HEK293 (cell line): ENCODE results near the gene PLEKHG4B.

Source experiments
- CTCF ChIA-PET: fragments of 350-600 bp; formaldehyde crosslinking; extraction: SDS; loops from one replicate; lab custom pipeline; 2021; ENCODE audit warnings: antibody characterized with exemption; lab: Yijun Ruan, JAX
- POLR2A ChIA-PET: fragments of 300-600 bp; formaldehyde crosslinking; extraction: SDS; loops from one replicate; lab custom pipeline; 2020; ENCODE audit warnings: antibody characterized with exemption, inconsistent platforms; lab: Yijun Ruan, JAX
- H3K27ac ChIP-seq: fragments of 200-500 bp; sonication (Bioruptor generic); 2 replicates; pipeline ENCODE4 v1.5.1; 2014; ENCODE audit warnings: low read depth, low read length, control low read depth, inconsistent platforms; ENCODE audit errors: extremely low read depth
- H3K36me3 ChIP-seq, 2 experiments: fragments of 200-500 bp in 1 of 2; sonication (Bioruptor generic) in 1 of 2; 1 replicate in 1 of 2; 2 replicates in 1 of 2; pipeline ENCODE4 v1.5.1; 2014 to 2017; ENCODE audit warnings: inconsistent platforms in 2 of 2, low read length in 2 of 2; ENCODE audit not compliant: control insufficient read depth in 2 of 2, insufficient read depth in 1 of 2
- H3K4me1 ChIP-seq: fragments of 200-500 bp; sonication (Bioruptor generic); 2 replicates; pipeline ENCODE4 v1.5.1; 2014; ENCODE audit warnings: mild to moderate bottlenecking, low read length, inconsistent platforms; ENCODE audit not compliant: control insufficient read depth, insufficient read depth
- H3K4me3 ChIP-seq: 2 replicates; pipeline ENCODE4 v1.5.1; 2011; ENCODE audit warnings: low read depth, mild to moderate bottlenecking, control low read depth, low read length, moderate library complexity
- H3K9me3 ChIP-seq: fragments of 200-500 bp; sonication (Bioruptor generic); 2 replicates; pipeline ENCODE4 v1.5.1; 2014; ENCODE audit warnings: low read depth, low read length, inconsistent platforms; ENCODE audit not compliant: control insufficient read depth, insufficient read depth
- HOXC10 ChIP-seq: sonication (generic); formaldehyde crosslinking; IDR thresholded peaks from 2 replicates; pipeline ENCODE4 v1.8.1; 2023; ENCODE audit warnings: mild to moderate bottlenecking, missing genetic modification reagents
- HOXD13 ChIP-seq: sonication (generic); formaldehyde crosslinking; IDR thresholded peaks from 2 replicates; pipeline ENCODE4 v1.8.0; 2022; ENCODE audit warnings: missing genetic modification reagents, borderline replicate concordance
- RBAK ChIP-seq: fragments of 450-650 bp; formaldehyde crosslinking; IDR thresholded peaks from 2 replicates; pipeline ENCODE4 v1.5.1; 2016; ENCODE audit warnings: missing biosample characterization, missing genetic modification characterization
- TCF7L2 ChIP-seq: IDR thresholded peaks from 2 replicates; pipeline ENCODE4 v1.6.1; 2011; ENCODE audit warnings: low read depth, mild to moderate bottlenecking, inconsistent platforms, low read length, moderate library complexity, borderline replicate concordance
- YY1 ChIP-seq: fragments of 450-650 bp; formaldehyde crosslinking; IDR thresholded peaks from 2 replicates; pipeline ENCODE4 v1.5.1; 2018; ENCODE audit warnings: missing biosample characterization, missing genetic modification characterization
- ZFHX2 ChIP-seq: fragments of 450-650 bp; formaldehyde crosslinking; conservative IDR thresholded peaks from 2 replicates; pipeline ENCODE4 v1.5.1; 2016; ENCODE audit warnings: missing biosample characterization, missing genetic modification characterization
- ZFP37 ChIP-seq: fragments of 450-650 bp; formaldehyde crosslinking; IDR thresholded peaks from 2 replicates; pipeline ENCODE4 v1.5.1; 2016; ENCODE audit warnings: missing biosample characterization, missing genetic modification characterization
- ZNF202 ChIP-seq: fragments of 450-650 bp; formaldehyde crosslinking; IDR thresholded peaks from 2 replicates; pipeline ENCODE4 v1.5.1; 2016; ENCODE audit warnings: missing biosample characterization, missing genetic modification characterization, borderline replicate concordance
- ZNF23 ChIP-seq: fragments of 450-650 bp; formaldehyde crosslinking; IDR thresholded peaks from 2 replicates; pipeline ENCODE4 v1.5.1; 2016; ENCODE audit warnings: missing biosample characterization, missing genetic modification characterization, borderline replicate concordance
- ZNF24 ChIP-seq: fragments of 450-650 bp; formaldehyde crosslinking; IDR thresholded peaks from 2 replicates; pipeline ENCODE4 v1.5.1; 2016; ENCODE audit warnings: missing biosample characterization, missing genetic modification characterization
- ZNF366 ChIP-seq: fragments of 450-650 bp; formaldehyde crosslinking; conservative IDR thresholded peaks from 2 replicates; pipeline ENCODE4 v1.5.1; 2016; ENCODE audit warnings: missing biosample characterization, missing genetic modification characterization
- ZNF394 ChIP-seq: fragments of 450-650 bp; formaldehyde crosslinking; IDR thresholded peaks from 2 replicates; pipeline ENCODE4 v1.5.1; 2016; ENCODE audit warnings: missing biosample characterization, missing genetic modification characterization, mild to moderate bottlenecking, moderate library complexity, borderline replicate concordance
- ZNF48 ChIP-seq: fragments of 450-650 bp; formaldehyde crosslinking; IDR thresholded peaks from 2 replicates; pipeline ENCODE4 v1.5.1; 2016; ENCODE audit warnings: missing biosample characterization, missing genetic modification characterization
- ZNF501 ChIP-seq: fragments of 450-650 bp; formaldehyde crosslinking; IDR thresholded peaks from 2 replicates; pipeline ENCODE4 v1.5.1; 2016; ENCODE audit warnings: missing biosample characterization, missing genetic modification characterization
- ZNF544 ChIP-seq: fragments of 450-650 bp; formaldehyde crosslinking; IDR thresholded peaks from 2 replicates; pipeline ENCODE4 v1.5.0; 2017; ENCODE audit warnings: missing biosample characterization, missing genetic modification characterization
- ZNF555 ChIP-seq: fragments of 450-650 bp; formaldehyde crosslinking; conservative IDR thresholded peaks from 2 replicates; pipeline ENCODE4 v1.5.1; 2017; ENCODE audit warnings: missing biosample characterization, mild to moderate bottlenecking, missing genetic modification characterization, inconsistent platforms
- ZNF585B ChIP-seq: fragments of 450-650 bp; formaldehyde crosslinking; IDR thresholded peaks from 2 replicates; pipeline ENCODE4 v1.5.1; 2016; ENCODE audit warnings: missing biosample characterization, missing genetic modification characterization
- ZNF596 ChIP-seq: fragments of 450-650 bp; IDR thresholded peaks from 2 replicates; pipeline ENCODE4 v1.5.0; 2018; ENCODE audit warnings: missing biosample characterization, mild to moderate bottlenecking, missing genetic modification characterization, moderate library complexity
- ZNF660 ChIP-seq: fragments of 450-650 bp; IDR thresholded peaks from 2 replicates; pipeline ENCODE4 v1.5.1; 2018; ENCODE audit warnings: missing biosample characterization, mild to moderate bottlenecking, missing genetic modification characterization
- ZNF791 ChIP-seq: fragments of 450-650 bp; formaldehyde crosslinking; IDR thresholded peaks from 2 replicates; pipeline ENCODE4 v1.5.1; 2016; ENCODE audit warnings: missing biosample characterization, missing genetic modification characterization
- TF ChIP-seq, protein P1 (sequence below): fragments of 450-650 bp; formaldehyde crosslinking; IDR thresholded peaks from 2 replicates; pipeline ENCODE4 v1.5.1; 2016; ENCODE audit warnings: missing biosample characterization, missing genetic modification characterization
- TF ChIP-seq, protein P2 (sequence below): fragments of 450-650 bp; formaldehyde crosslinking; IDR thresholded peaks from 2 replicates; pipeline ENCODE4 v1.5.1; 2016; ENCODE audit warnings: missing biosample characterization, missing genetic modification characterization
- TF ChIP-seq, protein P3 (sequence below): sonication (generic); formaldehyde crosslinking; IDR thresholded peaks from 2 replicates; pipeline ENCODE4 v1.8.1; 2022; ENCODE audit warnings: mild to moderate bottlenecking, moderate library complexity, missing genetic modification reagents
- TF ChIP-seq, protein P4 (sequence below): fragments of 450-650 bp; formaldehyde crosslinking; IDR thresholded peaks from 2 replicates; pipeline ENCODE4 v1.5.1; 2016; ENCODE audit warnings: missing biosample characterization, missing genetic modification characterization
- TF ChIP-seq, protein P5 (sequence below): fragments of 450-650 bp; IDR thresholded peaks from 2 replicates; pipeline ENCODE4 v1.5.1; 2018; ENCODE audit warnings: missing biosample characterization, missing genetic modification characterization
- TF ChIP-seq, protein P6 (sequence below): fragments of 450-650 bp; formaldehyde crosslinking; IDR thresholded peaks from 2 replicates; pipeline ENCODE4 v1.5.1; 2016; ENCODE audit warnings: missing biosample characterization, missing genetic modification characterization, borderline replicate concordance

The PLEKHG4B gene

DNA sequence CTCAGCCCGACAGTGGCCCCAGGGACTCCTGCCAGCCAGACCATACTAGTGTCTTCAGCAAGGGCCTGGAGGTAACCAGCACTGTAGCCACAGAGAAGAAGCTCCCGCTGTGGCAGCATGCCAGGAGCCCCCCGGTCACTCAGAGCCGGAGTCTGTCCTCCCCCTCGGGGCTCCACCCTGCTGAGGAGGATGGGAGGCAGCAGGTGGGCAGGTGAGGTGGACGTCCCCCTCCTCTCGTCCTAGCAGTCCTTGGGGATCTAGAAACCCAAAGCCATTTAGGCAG lies 71.3 kb downstream of the PLEKHG4B start (continued):
- no peak for TF ChIP-seq ZNF501 (tag by site-specific recombination)
- TF ChIP-seq, protein P1, sequence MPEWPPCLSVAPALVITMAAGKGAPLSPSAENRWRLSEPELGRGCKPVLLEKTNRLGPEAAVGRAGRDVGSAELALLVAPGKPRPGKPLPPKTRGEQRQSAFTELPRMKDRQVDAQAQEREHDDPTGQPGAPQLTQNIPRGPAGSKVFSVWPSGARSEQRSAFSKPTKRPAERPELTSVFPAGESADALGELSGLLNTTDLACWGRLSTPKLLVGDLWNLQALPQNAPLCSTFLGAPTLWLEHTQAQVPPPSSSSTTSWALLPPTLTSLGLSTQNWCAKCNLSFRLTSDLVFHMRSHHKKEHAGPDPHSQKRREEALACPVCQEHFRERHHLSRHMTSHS (tag by site-specific recombination): no peak
- no peak for TF ChIP-seq HOXC10 (CRISPR knock-in tag)
- TF ChIP-seq, protein P2, sequence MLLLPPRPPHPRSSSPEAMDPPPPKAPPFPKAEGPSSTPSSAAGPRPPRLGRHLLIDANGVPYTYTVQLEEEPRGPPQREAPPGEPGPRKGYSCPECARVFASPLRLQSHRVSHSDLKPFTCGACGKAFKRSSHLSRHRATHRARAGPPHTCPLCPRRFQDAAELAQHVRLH (tag by site-specific recombination): no peak
- TF ChIP-seq ZNF791: no peak
- no peak for TF ChIP-seq TCF7L2
- TF ChIP-seq ZNF24 (tag by site-specific recombination): no peak

DNA sequence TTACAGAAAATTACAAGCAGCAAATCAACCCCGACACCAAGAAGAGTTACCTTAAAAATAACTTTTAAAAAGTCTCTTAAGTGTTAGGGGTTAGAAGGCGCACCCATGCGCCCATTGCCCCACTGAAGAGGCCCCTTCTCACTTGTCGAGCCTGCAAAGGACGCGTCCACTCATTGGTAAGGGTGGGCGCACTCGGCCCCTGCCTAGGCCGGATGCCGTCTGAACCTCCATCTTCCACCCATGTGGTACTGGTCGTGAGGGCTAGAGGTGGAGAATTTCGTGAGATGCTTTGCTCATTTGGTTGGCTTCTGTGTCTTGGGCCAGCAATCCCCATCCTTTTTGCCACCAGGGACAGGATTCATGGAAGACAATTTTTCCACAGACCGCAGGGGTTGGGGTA lies 71.9 kb downstream of the PLEKHG4B start:
- TF ChIP-seq, protein P3, sequence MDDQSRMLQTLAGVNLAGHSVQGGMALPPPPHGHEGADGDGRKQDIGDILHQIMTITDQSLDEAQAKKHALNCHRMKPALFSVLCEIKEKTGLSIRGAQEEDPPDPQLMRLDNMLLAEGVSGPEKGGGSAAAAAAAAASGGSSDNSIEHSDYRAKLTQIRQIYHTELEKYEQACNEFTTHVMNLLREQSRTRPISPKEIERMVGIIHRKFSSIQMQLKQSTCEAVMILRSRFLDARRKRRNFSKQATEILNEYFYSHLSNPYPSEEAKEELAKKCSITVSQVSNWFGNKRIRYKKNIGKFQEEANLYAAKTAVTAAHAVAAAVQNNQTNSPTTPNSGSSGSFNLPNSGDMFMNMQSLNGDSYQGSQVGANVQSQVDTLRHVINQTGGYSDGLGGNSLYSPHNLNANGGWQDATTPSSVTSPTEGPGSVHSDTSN (CRISPR knock-in tag): no peak
- TF ChIP-seq ZNF48 (tag by site-specific recombination): no peak
- TF ChIP-seq ZNF596: no peak
- TF ChIP-seq HOXD13 (CRISPR knock-in tag): no peak
- no peak for TF ChIP-seq ZNF544 (tag by site-specific recombination)
- no peak for TF ChIP-seq RBAK (tag by site-specific recombination)
- no peak for TF ChIP-seq ZNF366 (tag by site-specific recombination)
- TF ChIP-seq ZNF394 (tag by site-specific recombination): no peak
- no peak for TF ChIP-seq ZFHX2 (tag by site-specific recombination)
- TF ChIP-seq ZNF791: no peak
- TF ChIP-seq ZNF660: no peak
- TF ChIP-seq, protein P4, sequence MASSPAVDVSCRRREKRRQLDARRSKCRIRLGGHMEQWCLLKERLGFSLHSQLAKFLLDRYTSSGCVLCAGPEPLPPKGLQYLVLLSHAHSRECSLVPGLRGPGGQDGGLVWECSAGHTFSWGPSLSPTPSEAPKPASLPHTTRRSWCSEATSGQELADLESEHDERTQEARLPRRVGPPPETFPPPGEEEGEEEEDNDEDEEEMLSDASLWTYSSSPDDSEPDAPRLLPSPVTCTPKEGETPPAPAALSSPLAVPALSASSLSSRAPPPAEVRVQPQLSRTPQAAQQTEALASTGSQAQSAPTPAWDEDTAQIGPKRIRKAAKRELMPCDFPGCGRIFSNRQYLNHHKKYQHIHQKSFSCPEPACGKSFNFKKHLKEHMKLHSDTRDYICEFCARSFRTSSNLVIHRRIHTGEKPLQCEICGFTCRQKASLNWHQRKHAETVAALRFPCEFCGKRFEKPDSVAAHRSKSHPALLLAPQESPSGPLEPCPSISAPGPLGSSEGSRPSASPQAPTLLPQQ (tag by site-specific recombination): no peak
- TF ChIP-seq ZNF202: no peak
- no peak for TF ChIP-seq ZFP37
- no peaks in the 10 kb centered on the region; the same call in 1 of the 2 replicates for H3K4me1 ChIP-seq
- H3K9me3 ChIP-seq: no peaks in the 10 kb centered on the region
- no peak overlapping the region for H3K27ac ChIP-seq
- no peak overlapping the region for H3K4me3 ChIP-seq
- CTCF ChIA-PET: no interaction called here
- H3K36me3 ChIP-seq: no peaks in the 10 kb centered on the region
- POLR2A ChIA-PET: no interaction called here

DNA sequence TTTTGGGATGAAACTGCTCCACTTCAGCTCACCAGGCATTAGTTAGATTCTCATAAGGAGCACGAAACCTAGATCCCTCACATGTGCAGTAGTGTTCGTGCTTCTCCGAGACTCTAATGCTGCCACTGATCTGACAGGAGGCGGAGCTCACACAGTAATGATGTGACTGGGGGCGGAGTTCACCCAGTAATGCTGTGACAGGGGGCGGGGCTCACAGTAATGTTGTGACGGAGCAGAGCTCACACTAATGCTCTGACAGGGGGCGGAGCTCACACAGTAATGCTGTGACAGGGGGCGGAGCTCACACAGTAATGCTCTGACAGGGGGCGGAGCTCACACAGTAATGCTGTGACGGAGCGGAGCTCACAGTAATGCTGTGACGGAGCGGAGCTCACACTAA lies 72.3 kb downstream of the PLEKHG4B start:
- Histone ChIP-seq H3K9me3 (no peaks in the 10 kb centered on the region), H3K4me1 (no peaks in the 10 kb centered on the region; the same call in 1 of the 2 replicates), H3K36me3 (no peaks in the 10 kb centered on the region), H3K27ac (no peak overlapping the region), H3K4me3 (no peak overlapping the region)
- ChIA-PET CTCF (no interaction called here), POLR2A (no interaction called here)
- TF ChIP-seq ZNF555 (tag by site-specific recombination): no peak
- no peak for TF ChIP-seq YY1 (tag by site-specific recombination)
- TF ChIP-seq, protein P5, sequence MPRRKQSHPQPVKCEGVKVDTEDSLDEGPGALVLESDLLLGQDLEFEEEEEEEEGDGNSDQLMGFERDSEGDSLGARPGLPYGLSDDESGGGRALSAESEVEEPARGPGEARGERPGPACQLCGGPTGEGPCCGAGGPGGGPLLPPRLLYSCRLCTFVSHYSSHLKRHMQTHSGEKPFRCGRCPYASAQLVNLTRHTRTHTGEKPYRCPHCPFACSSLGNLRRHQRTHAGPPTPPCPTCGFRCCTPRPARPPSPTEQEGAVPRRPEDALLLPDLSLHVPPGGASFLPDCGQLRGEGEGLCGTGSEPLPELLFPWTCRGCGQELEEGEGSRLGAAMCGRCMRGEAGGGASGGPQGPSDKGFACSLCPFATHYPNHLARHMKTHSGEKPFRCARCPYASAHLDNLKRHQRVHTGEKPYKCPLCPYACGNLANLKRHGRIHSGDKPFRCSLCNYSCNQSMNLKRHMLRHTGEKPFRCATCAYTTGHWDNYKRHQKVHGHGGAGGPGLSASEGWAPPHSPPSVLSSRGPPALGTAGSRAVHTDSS: no peak
- TF ChIP-seq, protein P6, sequence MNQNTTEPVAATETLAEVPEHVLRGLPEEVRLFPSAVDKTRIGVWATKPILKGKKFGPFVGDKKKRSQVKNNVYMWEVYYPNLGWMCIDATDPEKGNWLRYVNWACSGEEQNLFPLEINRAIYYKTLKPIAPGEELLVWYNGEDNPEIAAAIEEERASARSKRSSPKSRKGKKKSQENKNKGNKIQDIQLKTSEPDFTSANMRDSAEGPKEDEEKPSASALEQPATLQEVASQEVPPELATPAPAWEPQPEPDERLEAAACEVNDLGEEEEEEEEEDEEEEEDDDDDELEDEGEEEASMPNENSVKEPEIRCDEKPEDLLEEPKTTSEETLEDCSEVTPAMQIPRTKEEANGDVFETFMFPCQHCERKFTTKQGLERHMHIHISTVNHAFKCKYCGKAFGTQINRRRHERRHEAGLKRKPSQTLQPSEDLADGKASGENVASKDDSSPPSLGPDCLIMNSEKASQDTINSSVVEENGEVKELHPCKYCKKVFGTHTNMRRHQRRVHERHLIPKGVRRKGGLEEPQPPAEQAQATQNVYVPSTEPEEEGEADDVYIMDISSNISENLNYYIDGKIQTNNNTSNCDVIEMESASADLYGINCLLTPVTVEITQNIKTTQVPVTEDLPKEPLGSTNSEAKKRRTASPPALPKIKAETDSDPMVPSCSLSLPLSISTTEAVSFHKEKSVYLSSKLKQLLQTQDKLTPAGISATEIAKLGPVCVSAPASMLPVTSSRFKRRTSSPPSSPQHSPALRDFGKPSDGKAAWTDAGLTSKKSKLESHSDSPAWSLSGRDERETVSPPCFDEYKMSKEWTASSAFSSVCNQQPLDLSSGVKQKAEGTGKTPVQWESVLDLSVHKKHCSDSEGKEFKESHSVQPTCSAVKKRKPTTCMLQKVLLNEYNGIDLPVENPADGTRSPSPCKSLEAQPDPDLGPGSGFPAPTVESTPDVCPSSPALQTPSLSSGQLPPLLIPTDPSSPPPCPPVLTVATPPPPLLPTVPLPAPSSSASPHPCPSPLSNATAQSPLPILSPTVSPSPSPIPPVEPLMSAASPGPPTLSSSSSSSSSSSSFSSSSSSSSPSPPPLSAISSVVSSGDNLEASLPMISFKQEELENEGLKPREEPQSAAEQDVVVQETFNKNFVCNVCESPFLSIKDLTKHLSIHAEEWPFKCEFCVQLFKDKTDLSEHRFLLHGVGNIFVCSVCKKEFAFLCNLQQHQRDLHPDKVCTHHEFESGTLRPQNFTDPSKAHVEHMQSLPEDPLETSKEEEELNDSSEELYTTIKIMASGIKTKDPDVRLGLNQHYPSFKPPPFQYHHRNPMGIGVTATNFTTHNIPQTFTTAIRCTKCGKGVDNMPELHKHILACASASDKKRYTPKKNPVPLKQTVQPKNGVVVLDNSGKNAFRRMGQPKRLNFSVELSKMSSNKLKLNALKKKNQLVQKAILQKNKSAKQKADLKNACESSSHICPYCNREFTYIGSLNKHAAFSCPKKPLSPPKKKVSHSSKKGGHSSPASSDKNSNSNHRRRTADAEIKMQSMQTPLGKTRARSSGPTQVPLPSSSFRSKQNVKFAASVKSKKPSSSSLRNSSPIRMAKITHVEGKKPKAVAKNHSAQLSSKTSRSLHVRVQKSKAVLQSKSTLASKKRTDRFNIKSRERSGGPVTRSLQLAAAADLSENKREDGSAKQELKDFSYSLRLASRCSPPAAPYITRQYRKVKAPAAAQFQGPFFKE: no peak
- no peak for TF ChIP-seq ZNF585B
- no peak for TF ChIP-seq ZNF23 (tag by site-specific recombination)
